Measurements from ENCODE around the gene SUFU. TPM values are rescaled to one million over a fixed set of nuclear protein-coding genes. Genes with fewer than 3 reads are reported as not detected.
A peak's percentile ranks its signal among the peaks of the same experiment; 100 is the strongest.

SUFU gene
- total and polyA plus RNA-seq, 2 of the 8 experiments (the other 6 are each of a cell fraction or from before 2014, with no cell fraction given) = 7.0 to 10.8 TPM

DNA sequence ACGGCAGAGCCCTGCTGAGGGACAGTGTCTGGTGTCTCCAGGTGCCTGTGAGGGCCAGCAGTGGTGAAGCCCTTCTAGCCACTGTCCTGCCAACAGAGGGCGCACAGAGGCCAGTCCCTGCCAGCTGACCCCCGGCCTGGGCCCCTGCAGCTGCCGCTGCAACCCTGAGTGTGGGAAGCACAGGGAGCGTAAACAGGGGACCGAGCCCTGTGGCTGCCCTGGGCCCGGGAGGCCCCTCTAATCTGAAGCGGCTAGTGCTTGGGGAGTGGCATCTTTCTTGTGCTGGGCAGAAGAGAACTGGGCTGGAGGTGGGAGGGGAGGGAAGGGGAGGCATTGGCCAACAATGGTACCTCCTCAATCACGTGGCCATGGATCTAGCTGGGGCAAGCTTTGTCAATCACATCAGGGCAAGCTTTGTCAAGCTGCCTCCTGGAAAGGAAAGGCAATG, 175.1 kb downstream of the SUFU start (continued):
- TF ChIP-seq ATF3 (IDR thresholded peaks at IDR 0.05; ENCODE audit: insufficient read depth, low read depth, low read length) (0 out of 2 replicates have a peak, but pooled peaks have one; percentile 4), TCF12 (IDR thresholded peaks at IDR 0.05; ENCODE audit: low read depth, low read length) (peak; percentile 88), BRCA1 (IDR thresholded peaks at IDR 0.05; ENCODE audit: low read depth, low read length) (no peak), JUN (IDR thresholded peaks at IDR 0.05; ENCODE audit: low read depth, low read length) (no peak), ZNF274 (IDR thresholded peaks at IDR 0.05; ENCODE audit: borderline replicate concordance, extremely low read depth, low read length) (no peak), ASH2L (IDR thresholded peaks at IDR 0.05; ENCODE audit: low read length) (no peak), KDM5A (IDR thresholded peaks at IDR 0.05; ENCODE audit: low read length) (no peak), SIRT6 (IDR thresholded peaks at IDR 0.05; ENCODE audit: low read length) (no peak), EP300 (IDR thresholded peaks at IDR 0.05; ENCODE audit: borderline replicate concordance in 1 of 2, low read depth in 2 of 2, low read length in 2 of 2) (no peak), EZH2 (IDR thresholded peaks at IDR 0.05; ENCODE audit: low read depth, low read length, severe bottlenecking) (no peak), RAD21 (IDR thresholded peaks at IDR 0.05 in 1 of 2, conservative IDR thresholded peaks at IDR 0.05 in 1 of 2; ENCODE audit: low read depth in 2 of 2, low read length in 2 of 2) (peak; percentile 67 to 77), TEAD4 (IDR thresholded peaks at IDR 0.05; ENCODE audit: low read depth, low read length) (no peak), SUZ12 (IDR thresholded peaks at IDR 0.05; ENCODE audit: low read length) (no peak), CHD2 (IDR thresholded peaks at IDR 0.05; ENCODE audit: low read length) (peak; percentile 59; the same call in 1 of the 2 replicates), SRF (IDR thresholded peaks at IDR 0.05; ENCODE audit: low read depth, low read length) (no peak), HDAC2 (IDR thresholded peaks at IDR 0.05; ENCODE audit: borderline replicate concordance in 1 of 2, low read depth in 2 of 2, low read length in 2 of 2) (peak; percentile 28 to 59; a peak in 1 of 4 replicates), FOSL1 (IDR thresholded peaks at IDR 0.05; ENCODE audit: insufficient read depth, low read depth, low read length) (no peak), SAP30 (IDR thresholded peaks at IDR 0.05; ENCODE audit: insufficient read depth, insufficient replicate concordance, low read length) (no peak), RNF2 (IDR thresholded peaks at IDR 0.05; ENCODE audit: borderline replicate concordance, low read depth, low read length, missing control alignments, poor library complexity, severe bottlenecking) (no peak)
- TF ChIP-seq, protein P1, sequence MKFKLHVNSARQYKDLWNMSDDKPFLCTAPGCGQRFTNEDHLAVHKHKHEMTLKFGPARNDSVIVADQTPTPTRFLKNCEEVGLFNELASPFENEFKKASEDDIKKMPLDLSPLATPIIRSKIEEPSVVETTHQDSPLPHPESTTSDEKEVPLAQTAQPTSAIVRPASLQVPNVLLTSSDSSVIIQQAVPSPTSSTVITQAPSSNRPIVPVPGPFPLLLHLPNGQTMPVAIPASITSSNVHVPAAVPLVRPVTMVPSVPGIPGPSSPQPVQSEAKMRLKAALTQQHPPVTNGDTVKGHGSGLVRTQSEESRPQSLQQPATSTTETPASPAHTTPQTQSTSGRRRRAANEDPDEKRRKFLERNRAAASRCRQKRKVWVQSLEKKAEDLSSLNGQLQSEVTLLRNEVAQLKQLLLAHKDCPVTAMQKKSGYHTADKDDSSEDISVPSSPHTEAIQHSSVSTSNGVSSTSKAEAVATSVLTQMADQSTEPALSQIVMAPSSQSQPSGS (IDR thresholded peaks at IDR 0.05; ENCODE audit: low read length) = no peak
- TF ChIP-seq, protein P2, sequence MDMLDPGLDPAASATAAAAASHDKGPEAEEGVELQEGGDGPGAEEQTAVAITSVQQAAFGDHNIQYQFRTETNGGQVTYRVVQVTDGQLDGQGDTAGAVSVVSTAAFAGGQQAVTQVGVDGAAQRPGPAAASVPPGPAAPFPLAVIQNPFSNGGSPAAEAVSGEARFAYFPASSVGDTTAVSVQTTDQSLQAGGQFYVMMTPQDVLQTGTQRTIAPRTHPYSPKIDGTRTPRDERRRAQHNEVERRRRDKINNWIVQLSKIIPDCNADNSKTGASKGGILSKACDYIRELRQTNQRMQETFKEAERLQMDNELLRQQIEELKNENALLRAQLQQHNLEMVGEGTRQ (IDR thresholded peaks at IDR 0.05; ENCODE audit: low read length) = peak; percentile 77

All from H1 (cell line).